Mesendoderm (in vitro differentiated cells): ENCODE results near the gene TRPM3.

Source experiments
- DNase-seq: peaks from one replicate; pipeline ENCODE4 v3.0.0; 2013
- H2AK5ac ChIP-seq: 2 replicates; pipeline ENCODE4 v1.6.1; 2013; ENCODE audit warnings: low read length, inconsistent platforms
- H2BK120ac ChIP-seq: 2 replicates; pipeline ENCODE4 v1.6.1; 2013; ENCODE audit warnings: low read depth, mild to moderate bottlenecking, low read length, moderate library complexity, mixed read lengths
- H2BK15ac ChIP-seq: replicated peaks from 2 replicates; pipeline ENCODE4 v1.6.1; 2013; ENCODE audit warnings: low read depth, mild to moderate bottlenecking, moderate library complexity
- H2BK5ac ChIP-seq: 2 replicates; pipeline ENCODE4 v1.6.1; 2013; ENCODE audit warnings: low read length, inconsistent platforms
- H3K18ac ChIP-seq: 2 replicates; pipeline ENCODE4 v1.6.1; 2013; ENCODE audit warnings: mild to moderate bottlenecking, low read length, mixed read lengths
- H3K23ac ChIP-seq: one replicate; pipeline ENCODE4 v1.6.1; 2013; ENCODE audit warnings: low read length
- H3K27ac ChIP-seq: 2 replicates; pipeline ENCODE4 v1.5.1; 2013; ENCODE audit warnings: low read depth, mild to moderate bottlenecking, inconsistent platforms, low read length, moderate library complexity
- H3K27me3 ChIP-seq: 2 replicates; pipeline ENCODE4 v1.6.1; 2013; ENCODE audit warnings: low read length, control low read depth, mild to moderate bottlenecking, inconsistent platforms; ENCODE audit not compliant: insufficient read depth, poor library complexity
- H3K36me3 ChIP-seq: 2 replicates; pipeline ENCODE4 v1.6.1; 2013; ENCODE audit warnings: low read length, inconsistent platforms; ENCODE audit not compliant: control insufficient read depth, insufficient read depth
- H3K4ac ChIP-seq: one replicate; pipeline ENCODE4 v1.6.1; 2013; ENCODE audit warnings: low read depth, mild to moderate bottlenecking, low read length, moderate library complexity
- H3K4me1 ChIP-seq: 2 replicates; pipeline ENCODE4 v1.6.1; 2013; ENCODE audit warnings: low read depth, low read length, inconsistent platforms; ENCODE audit not compliant: control insufficient read depth
- H3K4me2 ChIP-seq: 2 replicates; pipeline ENCODE4 v1.6.1; 2013; ENCODE audit warnings: low read length
- H3K4me3 ChIP-seq: 2 replicates; pipeline ENCODE4 v1.5.1; 2013; ENCODE audit warnings: mild to moderate bottlenecking, low read length
- H3K56ac ChIP-seq: one replicate; pipeline ENCODE4 v1.6.1; 2013; ENCODE audit warnings: low read length
- H3K79me1 ChIP-seq: 2 replicates; pipeline ENCODE4 v1.6.1; 2013; ENCODE audit warnings: low read length, inconsistent platforms
- H3K79me2 ChIP-seq: 2 replicates; pipeline ENCODE4 v1.6.1; 2013; ENCODE audit warnings: mild to moderate bottlenecking, low read length; ENCODE audit not compliant: control insufficient read depth, insufficient read depth
- H3K9ac ChIP-seq: 2 replicates; pipeline ENCODE4 v1.6.1; 2013; ENCODE audit warnings: low read length, inconsistent platforms
- H4K5ac ChIP-seq: one replicate; pipeline ENCODE4 v1.6.1; 2013; ENCODE audit warnings: low read length
- H4K8ac ChIP-seq: one replicate; pipeline ENCODE4 v1.6.1; 2013; ENCODE audit warnings: low read depth, mild to moderate bottlenecking, control low read depth, low read length, moderate library complexity
- WGBS: extraction: QIAGEN DNeasy Blood & Tissue Kit; methylation state at CpG from one replicate; pipeline ENCODE4 v1.1.7; 2013; ENCODE audit warnings: low lambda C conversion rate, missing lambda C conversion rate; ENCODE audit not compliant: insufficient coverage; ENCODE audit errors: extremely low coverage; 5-methylcytosine and 5-hydroxymethylcytosine counted together

TRPM3 gene

DNA sequence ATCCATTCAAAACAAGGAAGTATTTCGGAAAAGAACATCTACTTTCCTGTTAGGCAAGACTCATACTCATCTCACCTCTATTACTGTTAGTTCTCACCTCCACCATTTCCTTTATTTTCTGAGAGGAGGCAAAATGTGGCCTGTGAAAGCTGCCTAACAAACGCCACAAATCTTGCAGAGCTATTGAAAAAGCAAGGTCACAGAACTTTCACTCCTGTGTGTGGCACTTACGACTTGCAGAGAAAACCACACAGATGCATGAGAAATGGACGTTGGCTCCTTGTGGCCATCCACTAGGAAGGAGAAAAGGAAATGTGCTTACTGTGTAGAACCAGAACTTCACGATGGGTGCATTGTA lies 511.2 kb downstream of the TRPM3 start:
- no CpG with 5 or more reads among the region's 5 CpGs for WGBS
- Histone ChIP-seq H3K56ac (no peak overlapping the region), H3K27me3 (no peaks in the 10 kb centered on the region), H2BK15ac (no peak overlapping the region), H2BK5ac (no peak overlapping the region), H3K36me3 (no peaks in the 10 kb centered on the region), H3K23ac (no peak overlapping the region), H3K4me2 (no peak overlapping the region), H2BK120ac (no peak overlapping the region), H3K4ac (no peak overlapping the region), H3K27ac (no peak overlapping the region), H4K5ac (no peak overlapping the region), H3K4me1 (no peaks in the 10 kb centered on the region), H3K4me3 (no peak overlapping the region), H3K18ac (no peak overlapping the region), H2AK5ac (no peak overlapping the region), H3K9ac (no peak overlapping the region), H3K79me1 (no peaks in the 10 kb centered on the region), H4K8ac (no peak overlapping the region), H3K79me2 (no peaks in the 10 kb centered on the region)
- no peak for DNase-seq

DNA sequence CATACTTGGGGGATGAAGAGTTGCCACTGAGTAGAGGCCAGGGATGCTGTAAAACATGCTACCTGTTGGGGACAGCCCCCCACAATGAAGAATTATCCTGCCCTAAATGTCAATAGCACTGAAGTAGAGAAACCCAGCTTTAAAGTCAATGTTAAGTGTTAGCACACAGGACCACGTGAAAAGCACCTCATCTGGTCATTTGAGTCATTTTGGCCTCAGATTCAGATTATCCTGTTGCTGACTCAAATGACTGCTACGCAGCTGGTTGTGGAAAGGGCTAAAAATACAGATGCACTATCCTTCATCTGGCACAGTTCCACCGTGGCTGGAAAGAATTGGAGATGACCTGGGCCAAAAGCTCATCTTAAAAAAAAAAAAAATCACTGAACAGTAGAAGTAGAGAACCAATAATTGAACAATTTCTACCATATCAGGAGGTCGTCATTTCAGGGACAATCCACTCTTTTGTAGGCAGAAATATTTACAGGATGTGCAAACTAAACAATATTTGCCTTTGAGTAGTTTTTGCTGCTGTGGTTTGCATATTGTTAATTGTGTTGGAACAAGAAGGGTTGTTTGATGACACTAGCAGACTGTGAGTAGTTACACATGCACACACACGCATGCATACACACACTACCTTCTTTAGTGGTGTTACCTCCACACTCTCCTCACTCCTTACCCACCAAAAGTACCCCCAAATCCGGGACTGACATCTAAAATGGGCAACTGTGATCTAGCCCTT lies 511.7 kb downstream of the TRPM3 start:
- no peaks in the 10 kb centered on the region for H3K27me3 ChIP-seq
- WGBS = no CpG with 5 or more reads among the region's 6 CpGs
- H3K23ac ChIP-seq = no peak overlapping the region
- no peak overlapping the region for H3K4me2 ChIP-seq
- no peaks in the 10 kb centered on the region for H3K79me1 ChIP-seq
- H2AK5ac ChIP-seq = no peak overlapping the region
- no peak overlapping the region for H2BK15ac ChIP-seq
- H3K4ac ChIP-seq = no peak overlapping the region
- H3K36me3 ChIP-seq = no peaks in the 10 kb centered on the region
- H3K79me2 ChIP-seq = no peaks in the 10 kb centered on the region
- H4K8ac ChIP-seq = no peak overlapping the region
- H2BK120ac ChIP-seq = no peak overlapping the region
- H2BK5ac ChIP-seq = no peak overlapping the region
- no peak overlapping the region for H3K56ac ChIP-seq
- no peak overlapping the region for H3K27ac ChIP-seq
- no peak overlapping the region for H4K5ac ChIP-seq
- H3K18ac ChIP-seq = no peak overlapping the region
- no peak overlapping the region for H3K4me3 ChIP-seq
- no peaks in the 10 kb centered on the region for H3K4me1 ChIP-seq
- no peak for DNase-seq
- no peak overlapping the region for H3K9ac ChIP-seq

DNA sequence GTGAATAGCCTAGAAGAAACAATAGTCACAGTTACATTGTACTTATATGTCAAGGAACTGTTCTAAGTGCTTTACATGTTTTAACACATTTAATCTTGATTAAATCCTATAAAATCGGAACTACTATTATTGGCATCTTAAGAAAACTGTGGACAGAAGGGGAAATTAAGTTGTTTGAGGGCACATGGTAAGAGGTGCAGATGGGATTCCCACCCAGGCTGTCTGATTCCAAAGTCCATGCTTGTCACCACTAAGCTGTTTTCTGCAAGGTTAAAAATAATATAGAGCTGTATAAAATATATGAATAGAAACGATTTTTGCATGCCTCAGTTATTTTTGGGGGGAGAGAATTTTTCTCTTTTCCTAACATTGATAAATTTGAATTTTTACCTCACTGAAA lies 512.4 kb downstream of the TRPM3 start:
- Histone ChIP-seq H3K36me3 (no peaks in the 10 kb centered on the region), H3K27me3 (no peaks in the 10 kb centered on the region), H4K5ac (no peak overlapping the region), H3K79me2 (no peaks in the 10 kb centered on the region), H3K4me2 (no peak overlapping the region), H3K79me1 (no peaks in the 10 kb centered on the region), H3K4ac (no peak overlapping the region), H3K9ac (no peak overlapping the region), H3K56ac (no peak overlapping the region), H2BK120ac (no peak overlapping the region), H2BK5ac (no peak overlapping the region), H3K4me1 (no peaks in the 10 kb centered on the region), H2AK5ac (no peak overlapping the region), H3K4me3 (no peak overlapping the region), H2BK15ac (no peak overlapping the region), H3K23ac (no peak overlapping the region), H4K8ac (no peak overlapping the region), H3K18ac (no peak overlapping the region), H3K27ac (no peak overlapping the region)
- DNase-seq = no peak
- WGBS = no CpG with 5 or more reads among the region's 2 CpGs

GRCh38 chr9:70607926-70608325 lies 513.5 kb downstream of the TRPM3 start:
- Histone ChIP-seq H3K56ac (no peak overlapping the region), H2BK5ac (no peak overlapping the region), H3K4ac (no peak overlapping the region), H3K27ac (no peak overlapping the region), H3K23ac (no peak overlapping the region), H3K18ac (no peak overlapping the region), H4K8ac (no peak overlapping the region), H3K79me2 (no peaks in the 10 kb centered on the region), H2AK5ac (no peak overlapping the region), H3K4me2 (no peak overlapping the region), H3K4me1 (no peaks in the 10 kb centered on the region), H3K79me1 (no peaks in the 10 kb centered on the region), H2BK15ac (no peak overlapping the region), H4K5ac (no peak overlapping the region), H3K4me3 (no peak overlapping the region), H3K27me3 (no peaks in the 10 kb centered on the region), H2BK120ac (no peak overlapping the region), H3K36me3 (no peaks in the 10 kb centered on the region), H3K9ac (no peak overlapping the region)
- DNase-seq = no peak
- no CpG with 5 or more reads among the region's 9 CpGs for WGBS

DNA sequence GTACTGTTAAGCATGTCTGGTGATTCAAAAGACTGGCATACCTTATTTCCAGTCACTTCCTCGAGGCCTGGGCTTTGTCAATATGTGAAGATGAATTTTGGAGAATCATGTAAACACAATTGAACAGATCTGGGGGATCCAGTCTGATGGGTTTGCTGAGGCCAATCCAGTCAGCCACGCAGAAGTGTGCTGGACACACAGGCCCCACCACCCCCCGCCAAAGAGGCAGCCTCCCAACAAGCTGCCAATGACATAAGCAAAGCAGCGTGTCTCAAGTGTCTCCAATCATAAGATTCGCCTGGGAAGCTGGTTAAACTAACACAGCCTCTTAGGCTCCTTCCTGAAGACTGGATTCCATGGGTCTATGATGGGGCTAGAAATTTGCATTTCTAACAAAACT lies 514.1 kb downstream of the TRPM3 start:
- Histone ChIP-seq H3K27me3 (no peaks in the 10 kb centered on the region), H3K79me1 (no peaks in the 10 kb centered on the region), H2AK5ac (no peak overlapping the region), H3K4me3 (no peak overlapping the region), H2BK5ac (no peak overlapping the region), H4K5ac (no peak overlapping the region), H3K56ac (no peak overlapping the region), H3K79me2 (no peaks in the 10 kb centered on the region), H3K9ac (no peak overlapping the region), H3K23ac (no peak overlapping the region), H3K36me3 (no peaks in the 10 kb centered on the region), H3K4me1 (no peaks in the 10 kb centered on the region), H3K4me2 (no peak overlapping the region), H4K8ac (no peak overlapping the region), H3K27ac (no peak overlapping the region), H3K18ac (no peak overlapping the region), H3K4ac (no peak overlapping the region), H2BK120ac (no peak overlapping the region), H2BK15ac (no peak overlapping the region)
- DNase-seq = no peak
- WGBS = no CpG with 5 or more reads among the region's 5 CpGs

- no peak overlapping the region for H2AK5ac ChIP-seq
- H3K18ac ChIP-seq = no peak overlapping the region
- no peak overlapping the region for H2BK5ac ChIP-seq
- no peak overlapping the region for H2BK15ac ChIP-seq
- no peak overlapping the region for H3K4me3 ChIP-seq
- no peak overlapping the region for H2BK120ac ChIP-seq
- H3K4me1 ChIP-seq = no peaks in the 10 kb centered on the region
- H3K79me1 ChIP-seq = no peaks in the 10 kb centered on the region
- H3K27me3 ChIP-seq = no peaks in the 10 kb centered on the region
- DNase-seq = no peak
- no peak overlapping the region for H3K4me2 ChIP-seq
- H3K56ac ChIP-seq = no peak overlapping the region
- H3K27ac ChIP-seq = no peak overlapping the region
- H3K4ac ChIP-seq = no peak overlapping the region
- H3K23ac ChIP-seq = no peak overlapping the region
- no peaks in the 10 kb centered on the region for H3K79me2 ChIP-seq
- no peaks in the 10 kb centered on the region for H3K36me3 ChIP-seq
- no peak overlapping the region for H4K8ac ChIP-seq
- H3K9ac ChIP-seq = no peak overlapping the region
- no CpG with 5 or more reads among the region's 6 CpGs for WGBS
- no peak overlapping the region for H4K5ac ChIP-seq
These were observed 518.4 kb downstream of the TRPM3 start for GRCh38 chr9:70603020-70603411.
